Lung microvascular endothelial cell (primary cell): ENCODE measurements around the gene GUCY1A2. TPM values are rescaled to one million over a fixed set of nuclear protein-coding genes. Genes with fewer than 3 reads are reported as not detected.
"Not testable (repeated sequence)": the region's sequence is repeated elsewhere in the genome, so short reads cannot be mapped to it uniquely, and the experiment has no call there.

Experiments
- DNase-seq, 2 donors: peaks; one replicate each; pipeline versions ENCODE4 v3.0.0 to v3.0.0-alpha.2; 2010; ENCODE audit warnings: low read depth in 2 of 2
- total RNA-seq: library from RNA; depleted of rRNA; stranded (reverse); fragments of >200 nt; gene quantifications from 2 replicates; pipeline ENCODE4 v1.2.1, GENCODE V29; 2014

Gene GUCY1A2
- total RNA-seq, 1 donor from 2014 or later, result under 0.01 TPM

DNA sequence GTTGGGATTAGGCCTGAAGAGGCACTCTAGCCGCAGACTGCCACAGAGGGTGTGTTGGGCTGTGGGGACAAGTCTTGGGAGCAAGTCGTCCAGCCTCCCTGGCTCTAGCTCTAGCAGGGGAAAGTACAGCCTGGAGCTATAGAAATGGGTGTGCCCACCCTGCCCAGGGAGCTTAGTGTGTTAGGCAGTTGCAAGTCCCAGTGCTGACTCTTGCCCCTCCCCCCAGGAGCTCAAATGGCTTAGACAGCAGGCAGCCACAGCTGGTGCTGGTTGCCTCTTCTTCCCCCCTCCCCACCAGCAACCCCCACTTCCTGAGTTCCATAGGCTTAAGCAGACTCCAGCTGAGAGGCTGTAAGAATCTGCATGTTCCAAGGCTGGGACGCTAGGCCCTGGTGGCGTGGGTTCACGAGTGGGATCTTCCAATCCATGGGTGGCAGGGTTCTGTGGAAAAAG, 61.2 kb downstream of the GUCY1A2 start:
- no peak for DNase-seq

DNA sequence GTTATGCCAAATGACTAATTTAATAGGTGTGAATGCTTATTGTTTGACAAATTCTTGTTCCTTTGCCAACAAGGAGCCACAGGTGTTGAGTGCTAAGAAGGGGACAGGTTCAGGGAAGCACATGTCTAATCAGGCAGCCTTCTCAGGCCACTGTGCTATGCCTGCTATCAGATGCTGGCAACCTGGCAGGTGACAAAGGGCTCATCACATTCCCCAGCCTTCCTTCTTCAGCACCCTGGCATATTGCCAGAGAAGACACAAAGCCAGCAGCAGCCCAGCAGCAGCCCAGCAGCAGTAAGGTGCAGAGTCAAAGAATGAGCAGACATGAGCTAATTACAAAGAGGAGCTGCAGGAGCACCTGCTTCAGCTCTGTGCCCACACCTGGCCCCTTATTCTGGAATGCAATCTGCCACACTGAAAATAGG, 68.2 kb downstream of the GUCY1A2 start:
- no peak for DNase-seq

DNA sequence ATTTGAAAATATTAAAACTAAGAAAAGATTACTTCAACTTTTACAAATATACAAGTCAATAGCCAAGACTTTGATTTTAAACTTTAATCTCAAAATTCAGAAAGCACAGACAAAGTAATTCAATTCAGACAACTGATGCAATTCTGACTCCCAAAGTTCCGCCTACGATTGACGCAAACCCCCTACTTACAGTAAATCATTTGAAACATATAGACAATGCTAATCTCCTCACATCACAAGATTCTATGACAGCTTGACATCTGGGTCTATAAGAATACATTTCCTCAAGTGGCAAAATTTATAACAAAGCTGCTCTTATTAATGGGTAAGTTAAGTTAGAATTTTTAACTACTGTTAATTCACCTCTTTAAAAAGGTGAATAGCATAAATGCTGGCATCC, 75.2 kb downstream of the GUCY1A2 start:
- DNase-seq, result no peak

DNA sequence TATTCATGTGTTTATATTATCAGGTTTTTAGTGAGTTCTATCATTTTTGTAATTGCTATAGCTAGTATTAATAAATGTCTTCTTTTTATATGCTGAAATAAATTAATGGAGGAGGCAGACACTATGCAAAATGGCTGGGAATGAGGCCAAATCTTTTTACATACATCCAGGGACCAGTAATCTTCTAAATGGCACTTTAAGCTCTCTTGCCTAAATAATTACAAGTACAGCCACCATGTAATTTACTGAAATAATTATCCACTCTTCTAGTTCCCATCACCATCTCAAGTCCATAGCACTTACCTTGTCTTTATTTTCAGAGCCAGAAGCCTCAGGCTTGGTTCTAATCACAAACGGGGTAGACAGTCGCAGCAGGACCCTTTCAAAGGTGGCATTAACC, 79.1 kb downstream of the GUCY1A2 start:
- no peak for DNase-seq

DNA sequence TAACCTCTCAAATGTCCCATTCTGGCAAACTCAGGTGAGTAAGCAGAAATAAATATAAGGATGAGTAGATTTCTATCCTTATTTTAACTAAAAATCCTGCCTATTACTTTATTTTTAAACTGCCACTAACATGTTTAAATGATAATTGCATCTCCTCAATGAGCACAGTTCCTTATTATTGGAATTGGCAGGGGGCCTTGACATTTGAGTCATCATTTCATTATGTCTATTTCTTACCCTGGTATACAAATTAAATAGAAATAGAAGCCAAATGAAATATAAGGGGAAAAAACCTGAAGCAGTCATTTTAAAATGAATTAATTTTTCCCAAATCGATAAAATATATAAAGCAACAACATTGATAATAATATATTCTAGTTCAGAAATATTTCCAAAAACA, 81.2 kb downstream of the GUCY1A2 start:
- no peak for DNase-seq

DNA sequence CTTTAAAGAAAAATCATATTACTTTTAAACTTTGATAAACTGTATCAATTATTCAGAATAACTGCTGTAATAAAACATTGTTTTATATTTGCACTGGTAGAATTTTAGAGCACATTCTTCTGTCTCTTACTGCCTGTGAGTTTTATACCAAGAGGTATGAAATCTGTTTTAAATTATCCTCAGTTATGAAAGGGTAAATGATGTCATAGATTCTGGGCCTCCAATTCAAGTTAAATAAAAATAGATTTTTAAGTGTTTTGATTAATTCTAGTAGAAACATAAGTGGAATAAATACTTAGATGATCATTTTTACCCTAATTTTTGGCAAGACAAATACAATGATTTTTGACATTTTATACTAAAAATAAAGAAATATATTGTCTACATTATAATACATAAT, 93.0 kb downstream of the GUCY1A2 start:
- DNase-seq, result no peak

DNA sequence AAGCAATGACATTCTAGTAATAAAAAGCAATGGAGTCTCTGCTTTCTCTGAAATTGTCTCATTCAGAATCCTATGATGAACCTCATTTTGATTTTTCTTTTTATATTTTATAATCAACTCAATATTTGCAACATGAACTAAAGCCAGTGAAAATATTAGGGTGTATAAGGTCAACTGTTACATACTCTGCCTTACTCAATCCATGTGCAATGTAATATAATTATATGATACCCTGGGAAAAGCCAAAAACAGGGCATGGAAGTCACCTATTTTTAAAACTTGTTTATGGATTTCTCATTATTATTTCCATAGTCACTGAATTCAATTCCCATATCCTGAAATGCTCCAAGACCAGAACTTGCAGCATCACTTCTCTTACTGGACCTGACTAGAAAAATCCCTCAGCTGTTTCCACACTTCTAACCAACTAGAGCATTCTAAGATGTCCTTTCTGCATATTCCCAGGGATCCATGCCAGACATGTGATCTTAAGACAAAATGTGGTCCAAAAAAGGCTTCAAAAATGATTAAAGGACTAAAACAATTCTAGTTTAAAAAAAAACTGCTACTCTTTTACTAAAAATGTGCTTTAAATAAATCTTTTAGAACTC, 97.3 kb downstream of the GUCY1A2 start:
- DNase-seq, result no peak

DNA sequence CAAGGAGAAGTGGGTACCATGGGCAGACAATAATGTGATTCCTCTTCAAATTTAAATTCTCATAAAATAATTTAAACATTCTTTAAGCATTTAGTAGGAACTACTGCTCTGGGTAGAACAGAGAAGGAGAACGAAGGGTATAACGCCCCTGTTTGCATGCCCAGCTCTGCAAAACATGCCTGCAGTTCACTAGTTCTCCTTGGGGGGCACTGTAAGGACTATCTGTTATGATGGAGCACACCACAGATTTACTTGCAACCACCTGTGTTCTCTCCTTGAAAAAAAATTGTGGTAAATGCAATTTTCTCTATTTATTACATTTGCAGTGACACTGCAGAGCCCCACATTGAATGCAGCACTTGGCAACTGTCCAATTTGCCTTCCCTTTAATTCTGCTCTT, 100.3 kb downstream of the GUCY1A2 start:
- DNase-seq, result peak in 1 of 2 donors; percentile 0

DNA sequence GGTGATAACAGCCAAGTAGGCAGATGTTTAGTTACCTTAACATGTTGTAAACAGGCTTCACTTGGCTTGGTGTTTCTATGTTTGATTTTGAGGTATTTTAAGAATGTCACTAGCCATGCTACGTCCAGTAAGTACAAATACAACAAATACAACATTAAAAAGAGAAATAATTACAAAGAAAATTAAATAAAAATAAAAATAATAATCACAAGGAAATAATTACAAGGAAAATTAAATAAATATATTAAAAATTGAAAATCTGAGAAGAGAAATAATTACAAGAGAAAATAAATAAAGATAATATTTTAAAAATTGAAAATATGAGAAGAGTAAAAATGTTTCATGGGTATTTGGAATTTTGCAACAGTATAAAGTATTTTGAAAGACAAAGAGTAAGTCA, 103.9 kb downstream of the GUCY1A2 start:
- DNase-seq, result no peak

DNA sequence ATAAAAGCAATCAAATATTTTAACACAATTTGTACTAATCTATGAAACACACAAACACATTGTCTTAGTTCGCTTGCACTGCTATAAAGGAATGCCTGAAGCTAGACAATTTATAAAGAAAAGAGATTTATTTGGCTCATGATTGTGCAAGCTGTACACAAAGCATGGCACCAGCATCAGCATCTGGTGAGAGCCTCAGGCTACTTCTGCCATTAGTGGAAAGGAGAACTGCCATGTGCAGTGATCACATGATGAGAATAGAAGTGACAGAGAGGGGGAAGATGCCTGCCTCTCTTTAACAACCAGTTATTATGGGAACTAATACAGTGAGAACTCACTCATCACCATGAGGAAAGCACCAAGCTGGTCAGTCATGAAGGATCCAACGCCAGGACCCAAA, 105.1 kb downstream of the GUCY1A2 start:
- no peak for DNase-seq

DNA sequence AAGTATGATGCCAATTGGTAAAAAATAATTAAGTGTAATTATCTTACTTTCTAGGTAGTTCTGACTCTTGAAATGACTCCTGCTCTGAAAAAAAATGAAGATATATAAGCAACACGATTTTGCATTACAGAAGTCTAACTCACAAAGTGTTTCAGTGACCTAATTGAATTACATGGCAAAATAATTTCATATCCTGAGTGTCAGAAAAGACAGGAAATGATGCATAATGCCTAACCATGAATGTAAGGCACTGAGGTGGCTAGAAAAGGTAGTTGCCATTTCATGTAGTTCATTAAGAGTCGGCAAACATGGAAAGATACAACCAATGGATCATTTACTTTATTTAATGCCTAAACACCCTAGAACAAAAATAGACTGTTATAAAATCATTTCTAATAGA, 113.5 kb downstream of the GUCY1A2 start:
- DNase-seq, result no peak

DNA sequence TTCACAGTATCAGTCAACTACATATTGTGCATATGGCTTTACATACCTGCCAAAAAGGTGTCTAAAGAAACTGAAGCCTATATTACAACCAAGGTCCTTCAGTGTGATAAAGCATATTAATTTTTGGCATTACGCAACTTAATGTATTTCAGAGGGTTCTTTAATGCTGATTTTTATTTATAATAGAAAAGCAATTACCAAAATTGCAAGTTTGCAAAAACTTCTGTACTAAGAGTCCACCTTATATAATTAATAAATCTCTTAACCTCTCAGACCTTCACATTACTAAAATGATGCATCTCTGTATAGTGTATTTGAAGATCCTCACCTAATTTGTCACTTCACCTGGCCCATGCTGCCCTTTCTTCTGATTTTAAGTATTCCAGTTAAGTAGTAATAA, 128.6 kb downstream of the GUCY1A2 start:
- DNase-seq, result no peak

DNA sequence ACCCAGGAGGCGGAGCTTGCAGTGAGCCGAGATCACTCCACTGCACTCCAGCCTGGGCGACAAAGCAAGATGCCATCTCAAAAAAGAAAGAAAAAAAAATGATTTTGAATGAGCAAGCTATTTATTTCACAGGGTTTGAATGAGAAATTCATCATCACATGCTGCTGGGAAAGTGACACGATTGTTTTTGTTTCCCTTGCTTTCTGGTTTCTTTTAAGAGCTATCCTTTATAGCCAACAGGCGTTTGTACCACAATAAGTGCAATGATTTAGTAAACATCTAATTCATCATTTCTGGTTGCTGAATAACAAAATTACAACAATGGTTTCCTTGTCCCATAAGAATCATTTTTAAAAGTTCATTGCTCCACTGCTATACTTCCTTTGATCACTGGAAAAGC, 129.9 kb downstream of the GUCY1A2 start:
- no peak for DNase-seq

DNA sequence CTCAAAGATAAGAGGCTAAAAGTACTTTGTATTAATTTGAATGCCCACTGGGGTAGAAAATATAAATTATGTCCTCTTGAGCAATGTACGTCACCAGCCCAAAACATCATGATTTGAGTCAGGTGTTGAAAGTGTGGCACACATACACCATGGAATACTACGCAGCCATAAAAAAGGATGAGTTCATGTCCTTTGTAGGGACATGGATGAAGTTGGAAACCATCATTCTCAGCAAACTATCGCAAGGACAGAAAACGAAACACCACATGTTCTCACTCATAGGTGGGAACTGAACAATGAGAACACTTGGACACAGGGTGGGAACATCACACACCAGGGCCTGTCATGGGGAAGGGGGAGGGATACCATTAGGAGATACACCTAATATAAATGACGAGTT, 134.6 kb downstream of the GUCY1A2 start:
- not testable (repeated sequence) for DNase-seq

DNA sequence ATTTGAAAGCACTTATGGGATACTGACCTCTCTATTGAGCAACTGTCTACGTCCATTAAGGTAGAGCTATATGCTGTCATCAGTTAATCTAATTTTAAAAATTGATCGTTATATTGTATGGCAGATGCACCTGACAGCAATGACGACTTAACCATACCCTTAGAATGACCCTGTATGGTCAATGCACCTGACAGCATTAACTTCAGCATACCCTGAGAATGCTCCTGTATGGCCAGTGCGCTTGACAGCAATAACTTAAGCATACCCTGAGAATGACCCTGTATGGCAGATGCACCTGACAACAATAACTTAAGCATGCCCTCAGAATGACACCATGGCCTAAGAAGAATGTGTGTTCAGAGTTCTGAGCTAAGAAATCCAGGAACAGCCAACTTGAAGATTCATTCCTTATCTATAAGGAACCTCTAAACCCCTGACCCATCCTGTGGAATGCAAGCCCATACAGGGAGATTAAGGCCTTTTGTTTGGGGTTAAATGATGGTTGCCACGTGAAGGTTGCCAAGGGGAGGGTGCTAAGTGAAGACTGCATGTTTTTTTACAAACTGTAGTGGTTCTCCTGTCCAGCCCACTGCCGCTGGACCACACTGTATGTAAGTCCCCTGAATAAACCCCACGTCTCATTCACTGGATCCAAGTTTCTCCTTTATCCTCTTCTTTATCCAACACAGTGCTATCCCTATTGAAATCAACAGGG, 138.3 kb downstream of the GUCY1A2 start:
- DNase-seq, result no peak

DNA sequence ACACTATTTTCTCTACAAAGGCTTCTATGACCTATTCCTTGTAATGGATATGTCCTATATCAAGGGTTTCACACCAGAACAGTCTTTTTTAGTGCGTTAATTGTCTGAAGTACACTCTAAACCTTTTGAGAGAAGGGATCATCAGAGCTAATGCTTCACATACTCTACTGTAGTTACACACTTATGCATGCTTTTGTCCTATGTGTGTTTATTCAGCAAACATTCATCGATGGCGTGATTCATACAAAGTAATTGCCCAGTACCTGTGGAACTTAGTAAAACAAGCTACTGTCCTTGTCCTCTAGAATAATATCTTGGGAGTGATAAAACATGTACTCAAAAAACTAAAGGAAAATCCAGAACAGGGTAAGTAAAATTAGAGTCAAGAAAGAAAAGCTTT, 139.2 kb downstream of the GUCY1A2 start:
- DNase-seq, result no peak

DNA sequence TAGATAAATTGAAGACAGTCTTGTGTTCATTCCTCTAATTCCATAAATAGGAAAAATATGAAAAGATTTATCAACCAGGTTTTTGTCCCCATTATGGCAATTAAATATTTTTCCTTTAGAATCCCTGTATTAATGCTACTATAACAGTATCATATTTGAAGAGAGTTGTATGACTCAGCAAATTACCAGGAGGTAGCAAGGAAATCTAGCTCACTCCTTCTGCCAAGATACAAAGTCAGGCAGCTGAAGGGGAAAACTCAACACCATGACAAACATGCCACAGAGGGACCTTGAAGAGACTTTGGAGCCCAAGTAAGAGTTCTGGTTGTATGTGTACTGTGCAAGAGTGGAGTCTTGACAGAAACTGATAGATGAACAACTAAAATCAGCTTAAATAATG, 143.3 kb downstream of the GUCY1A2 start:
- DNase-seq, result no peak

DNA sequence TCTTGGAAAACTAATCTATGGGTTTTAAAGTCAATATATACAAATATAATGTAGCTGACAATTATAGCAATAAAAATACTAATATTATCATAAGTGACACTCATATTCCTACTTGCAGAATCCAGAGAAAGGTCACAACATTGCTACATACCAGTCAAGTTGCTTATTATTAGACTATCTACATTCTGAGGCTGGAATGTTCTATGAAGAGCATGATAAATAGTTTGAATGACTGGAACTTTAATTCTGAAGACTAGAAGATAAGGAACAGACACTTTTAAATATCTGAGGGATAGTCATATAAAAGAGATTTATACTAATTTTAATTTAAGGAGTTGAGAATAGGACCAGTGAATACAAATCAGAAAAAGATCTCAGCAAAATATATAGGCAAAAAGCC, 146.0 kb downstream of the GUCY1A2 start:
- no peak for DNase-seq

DNA sequence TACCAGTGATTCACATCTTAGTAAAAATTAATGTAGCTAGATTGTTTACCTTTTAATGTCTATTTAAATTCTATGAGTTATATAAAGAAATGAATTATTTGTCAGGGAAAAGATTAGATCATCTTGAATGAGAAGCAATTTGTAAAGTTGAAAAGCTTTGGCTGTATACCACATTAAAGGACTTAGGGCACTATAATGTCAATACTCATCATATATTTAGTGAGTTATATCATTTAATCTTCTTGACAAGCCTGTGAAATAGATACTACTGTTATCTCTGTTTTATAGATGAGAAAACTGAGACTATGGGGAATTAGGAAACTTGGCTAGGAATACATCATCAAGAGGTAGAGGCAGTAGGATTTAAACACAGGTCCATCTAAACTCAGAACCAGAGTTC, 160.1 kb downstream of the GUCY1A2 start:
- DNase-seq, result no peak

DNA sequence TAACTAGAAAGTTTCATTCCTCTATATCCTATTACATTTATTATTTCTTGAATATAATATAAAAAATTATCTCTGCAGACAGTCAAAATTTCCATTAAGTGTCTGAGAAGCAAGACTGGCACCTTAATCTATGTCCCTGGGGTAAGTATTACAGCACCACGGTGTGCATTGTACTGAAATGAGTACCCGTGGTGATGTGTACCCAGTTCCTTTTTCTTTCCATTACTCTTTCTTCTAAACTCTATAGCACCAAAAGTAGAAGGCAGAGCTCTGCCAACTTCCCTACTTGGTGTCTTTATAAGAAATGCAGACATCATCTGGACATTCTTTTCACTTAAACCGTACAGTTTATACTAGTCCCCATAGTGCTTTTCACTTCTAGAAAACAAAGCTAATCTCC, 161.7 kb downstream of the GUCY1A2 start:
- no peak for DNase-seq

DNA sequence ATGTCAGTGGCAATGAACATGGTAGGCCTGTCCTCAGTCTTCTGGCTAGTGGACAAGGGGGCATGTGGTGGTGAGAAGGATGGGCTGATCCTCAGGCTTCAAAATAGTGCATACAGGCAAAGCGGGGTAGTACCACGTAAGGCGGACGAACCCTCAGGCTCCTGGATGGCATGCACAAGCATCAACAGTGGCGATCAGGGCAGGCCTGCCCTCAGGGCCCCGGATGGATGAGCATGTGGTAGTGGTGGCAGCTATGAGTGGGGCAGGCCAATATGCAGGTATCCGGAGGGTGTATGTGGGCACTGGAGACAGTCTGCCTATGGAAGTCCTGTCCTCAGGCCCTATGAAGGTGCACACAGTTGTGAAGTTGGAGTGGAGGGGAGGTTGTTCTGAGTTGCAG, 163.8 kb downstream of the GUCY1A2 start:
- no peak for DNase-seq

DNA sequence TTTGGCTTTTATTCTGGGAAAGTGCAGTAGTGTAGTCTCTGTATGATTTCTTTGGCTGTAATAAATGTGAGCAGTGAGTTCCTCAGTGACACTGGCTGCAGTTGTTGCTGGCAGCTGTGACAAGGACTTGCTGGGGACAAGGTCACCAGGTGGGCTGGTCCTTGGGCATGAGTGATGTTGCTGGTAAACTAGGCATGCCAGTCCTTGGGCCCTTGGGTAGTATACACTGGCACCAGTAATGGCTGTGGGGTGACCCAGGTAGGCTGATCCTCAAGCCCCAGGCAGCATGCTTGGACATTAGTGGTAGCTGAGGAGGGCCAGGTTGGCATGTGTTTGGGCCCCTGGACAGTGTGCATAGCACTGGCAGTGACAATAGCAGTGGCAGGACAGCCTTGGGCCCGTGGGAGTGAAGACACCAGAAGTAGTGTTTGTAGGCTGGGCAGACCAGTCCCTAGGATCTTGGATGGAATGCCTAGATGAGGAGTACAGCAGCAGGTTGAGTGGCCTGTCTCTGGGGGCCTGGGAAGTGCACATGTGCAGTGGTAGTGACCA, 164.3 kb downstream of the GUCY1A2 start:
- no peak for DNase-seq

DNA sequence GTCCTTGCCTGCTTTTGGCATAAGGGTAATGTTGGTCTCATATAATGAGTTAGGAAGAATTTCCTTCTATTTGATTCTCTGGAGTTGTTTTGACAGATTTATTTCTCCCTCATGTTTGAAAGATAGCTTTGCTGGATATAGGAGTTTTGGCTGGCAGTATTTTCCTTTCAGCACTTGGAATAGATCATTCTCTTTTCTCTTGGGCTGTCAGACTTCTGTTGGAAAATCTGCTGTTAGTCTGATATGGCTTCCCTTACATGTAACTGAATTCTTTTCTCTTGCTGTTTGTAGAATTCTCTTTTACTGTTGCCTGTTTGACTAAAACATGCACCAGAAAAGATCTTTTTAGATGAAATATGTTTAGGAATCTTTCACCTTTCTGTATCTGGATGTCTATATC, 165.5 kb downstream of the GUCY1A2 start:
- no peak for DNase-seq
